A549 (cell line): ENCODE data around the gene AGAP3. TPM values are rescaled to one million over a fixed set of nuclear protein-coding genes. Genes with fewer than 3 reads are reported as not detected.
A peak's percentile ranks its signal among the peaks of the same experiment; 100 is the strongest.

ENCODE experiments used
- ATAC-seq, 2 experiments: fragments of 200-7000 bp in 1 of 2; fragments of >200 bp in 1 of 2; cut with Nextera tagmentation in 1 of 2; cut with Tn5 transposase in 1 of 2; 3 replicates each; pipeline versions ENCODE4 v1.8.0 to v1.9.1; 2018 to 2020; ENCODE audit warnings: mild to moderate bottlenecking in 1 of 2, moderate library complexity in 1 of 2
- CTCF ChIA-PET: fragments of 300-600 bp; sonication (Branson Sonifier 250); formaldehyde crosslinking; extraction: SDS; loops from one replicate; lab custom pipeline; 2021; ENCODE audit warnings: antibody characterized with exemption, inconsistent platforms; lab: Yijun Ruan, JAX
- POLR2A ChIA-PET: fragments of 350-600 bp; formaldehyde crosslinking; extraction: SDS; loops from one replicate; lab custom pipeline; 2021; ENCODE audit warnings: antibody characterized with exemption, inconsistent platforms; lab: Yijun Ruan, JAX
- DNase-seq, 2 experiments: peaks; one replicate each; pipeline versions ENCODE4 v3.0.0 to v3.0.0-alpha.2; 2011 to 2016; ENCODE audit warnings: low read depth in 1 of 2, low spot score in 1 of 2
- FAIRE-seq: peaks from 2 replicates; lab custom pipeline; 2011; peaks lifted over from hg19 to GRCh38; lab: Jason Lieb, UNC
- H3K27ac ChIP-seq, 2 experiments: fragments of >200 bp; sonication (Bioruptor Twin); formaldehyde crosslinking; 3 replicates each; pipeline ENCODE4 v1.5.1; 2016 to 2017
- H3K4me1 ChIP-seq: fragments of >200 bp; sonication (Bioruptor Twin); formaldehyde crosslinking; 3 replicates; pipeline ENCODE4 v1.6.1; 2016
- H3K4me2 ChIP-seq: fragments of >200 bp; sonication (Bioruptor Twin); formaldehyde crosslinking; 3 replicates; pipeline ENCODE4 v1.6.1; 2016
- H3K4me3 ChIP-seq: fragments of >200 bp; sonication (Bioruptor Twin); formaldehyde crosslinking; 3 replicates; pipeline ENCODE4 v1.5.1; 2016
- H3K9me3 ChIP-seq: fragments of >200 bp; sonication (Bioruptor Twin); formaldehyde crosslinking; 3 replicates; pipeline ENCODE4 v1.6.1; 2016
- CBX2 ChIP-seq: fragments of 200-600 bp; sonication (generic); IDR thresholded peaks from 2 replicates; pipeline ENCODE4 v1.6.1; 2016; ENCODE audit warnings: low read depth, mild to moderate bottlenecking, borderline replicate concordance
- CEBPB ChIP-seq, 2 experiments: fragments of >200 bp in 1 of 2; sonication (Bioruptor Twin) in 1 of 2; formaldehyde crosslinking in 1 of 2; IDR thresholded peaks; 2 replicates each; pipeline ENCODE4 v1.6.1; 2012 to 2016
- CTCF ChIP-seq: fragments of >200 bp; sonication (Bioruptor Twin); formaldehyde crosslinking; IDR thresholded peaks from 3 replicates; pipeline ENCODE4 v1.5.1; 2016
- EHMT2 ChIP-seq: fragments of 200-600 bp; sonication (generic); IDR thresholded peaks from 2 replicates; pipeline ENCODE4 v1.6.1; 2016; ENCODE audit warnings: antibody characterized with exemption, low read depth, mild to moderate bottlenecking, moderate library complexity
- FOSB ChIP-seq: fragments of 250-450 bp; sonication (Bioruptor Pico); IDR thresholded peaks from 2 replicates; pipeline ENCODE4 v1.5.0; 2020; ENCODE audit warnings: mild to moderate bottlenecking, moderate library complexity
- HOXB13 ChIP-seq: fragments of 250-450 bp; sonication (Bioruptor Pico); IDR thresholded peaks from 2 replicates; pipeline ENCODE4 v1.5.0; 2020; ENCODE audit warnings: low read depth, mild to moderate bottlenecking, moderate library complexity
- HOXB5 ChIP-seq: fragments of 250-450 bp; sonication (Bioruptor Pico); IDR thresholded peaks from 2 replicates; pipeline ENCODE4 v1.5.0; 2020; ENCODE audit warnings: mild to moderate bottlenecking, moderate library complexity
- JUN ChIP-seq, 2 experiments: fragments of >200 bp; sonication (Bioruptor Twin); formaldehyde crosslinking; IDR thresholded peaks; 2 replicates in 1 of 2; 3 replicates in 1 of 2; pipeline ENCODE4 v1.6.1; 2016 to 2017
- KDM1A ChIP-seq: fragments of 200-600 bp; sonication (generic); IDR thresholded peaks from 2 replicates; pipeline ENCODE4 v1.6.1; 2016; ENCODE audit warnings: low read depth, mild to moderate bottlenecking
- MAX ChIP-seq: IDR thresholded peaks from 2 replicates; pipeline ENCODE4 v1.6.1; 2012
- MAZ ChIP-seq: fragments of 150-350 bp; IDR thresholded peaks from 2 replicates; pipeline ENCODE4 v1.6.1; 2014; ENCODE audit warnings: antibody characterized with exemption, low read depth, low read length, borderline replicate concordance
- PHF8 ChIP-seq: fragments of 200-600 bp; sonication (generic); IDR thresholded peaks from 2 replicates; pipeline ENCODE4 v1.6.1; 2016; ENCODE audit warnings: low read depth, mild to moderate bottlenecking, antibody characterized with exemption, moderate library complexity, borderline replicate concordance
- POLR2A ChIP-seq: IDR thresholded peaks from 2 replicates; pipeline ENCODE4 v1.6.1; 2012; ENCODE audit warnings: mild to moderate bottlenecking, low read length
- POLR2AphosphoS2 ChIP-seq: conservative IDR thresholded peaks from 2 replicates; pipeline ENCODE4 v1.6.1; 2012; ENCODE audit warnings: low read length, improper control_type of control experiment, inconsistent platforms
- RAD21 ChIP-seq, 2 experiments: fragments of >200 bp in 1 of 2; sonication (Bioruptor Twin) in 1 of 2; formaldehyde crosslinking in 1 of 2; IDR thresholded peaks in 1 of 2; conservative IDR thresholded peaks in 1 of 2; 2 replicates in 1 of 2; 3 replicates in 1 of 2; pipeline ENCODE4 v1.6.1; 2012 to 2018; ENCODE audit warnings: inconsistent platforms in 1 of 2
- SMC3 ChIP-seq: fragments of >200 bp; sonication (Bioruptor Twin); formaldehyde crosslinking; IDR thresholded peaks from 3 replicates; pipeline ENCODE4 v1.6.1; 2018; ENCODE audit warnings: inconsistent platforms
- WGBS: methylation state at CpG from one replicate; pipeline ENCODE4 v1.1.6; 2017; ENCODE audit errors: missing lambda C conversion rate; 5-methylcytosine and 5-hydroxymethylcytosine counted together
- polyA plus RNA-seq, 4 experiments: library from polyadenylated mRNA; depleted of rRNA in 3 of 4; stranded (reverse); fragments of >200 nt; fragmentation: RNase III in 1 of 4; extraction: RNeasy Plus Mini Kit Qiagen cat#74134 plus additional on column Dnase treatment in 1 of 4; gene quantifications; 2 replicates in 3 of 4; 3 replicates in 1 of 4; pipeline ENCODE4 v1.2.3, GENCODE V29; 2011 to 2017
- TF ChIP-seq, protein P1 (sequence below): fragments of 150-350 bp; IDR thresholded peaks from 2 replicates; pipeline ENCODE4 v1.6.1; 2014; ENCODE audit warnings: low read depth, mild to moderate bottlenecking, low read length
- TF ChIP-seq, protein P2 (sequence below): fragments of 450-650 bp; IDR thresholded peaks from 2 replicates; pipeline ENCODE4 v1.6.1; 2014; ENCODE audit warnings: antibody characterized with exemption

AGAP3 gene
- polyA plus RNA-seq, 2 of the 4 experiments (the other 2 are of a cell fraction), result 33.8 to 45.9 TPM

DNA sequence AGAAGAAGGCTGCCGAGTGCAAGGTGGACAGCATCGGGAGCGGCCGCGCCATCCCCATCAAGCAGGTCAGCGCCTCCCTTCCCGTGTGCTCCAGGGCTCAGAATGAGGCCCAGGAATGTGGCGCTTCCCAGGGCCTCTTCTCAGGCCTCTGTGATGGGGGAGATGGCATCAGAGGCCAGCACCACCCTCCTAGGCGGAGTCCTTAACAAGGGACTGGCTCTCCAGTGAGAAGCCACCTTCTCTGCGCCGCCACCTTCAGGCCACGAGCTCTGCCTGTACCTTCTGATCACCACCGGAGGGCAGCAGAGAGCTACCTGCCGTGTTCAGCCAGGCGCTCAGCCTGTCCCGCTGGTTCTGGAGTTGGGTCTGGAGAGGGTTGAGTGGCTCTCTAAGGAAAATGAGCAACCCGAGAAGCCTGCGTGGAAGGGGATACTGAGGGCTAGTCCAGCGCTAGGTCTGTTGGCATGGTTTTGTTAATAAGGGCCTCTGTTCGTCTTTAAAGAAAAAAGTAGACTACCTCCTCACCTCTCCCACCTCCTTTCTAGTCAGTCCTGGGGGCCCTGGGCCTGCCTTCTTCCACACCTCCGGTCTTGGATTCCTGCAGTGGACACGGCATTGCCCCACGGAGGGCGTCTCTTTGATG is 37.7 kb downstream of the AGAP3 start:
- Histone ChIP-seq H3K4me3 (no peak overlapping the region), H3K9me3 (no peaks in the 10 kb centered on the region), H3K27ac (no peak overlapping the region), H3K4me2 (no peak overlapping the region), H3K4me1 (no peaks in the 10 kb centered on the region)
- peak; percentile 59 for FAIRE-seq
- ChIA-PET POLR2A (interaction anchor here (1.0 kb wide), 1 partner anchor 108 kb away, joined by 3 read pairs; the partner anchor contains the start of gene CHPF2), CTCF (interaction anchor here (0.6 to 5.0 kb wide), 56 partner anchors 9 to 389 kb away, joined by 3 to 63 read pairs (median 5); partner anchors contain the start of genes ABCB8, CHPF2, GBX1 and TMUB1)
- ATAC-seq, result peak; percentile 90 to 96
- peak; percentile 85 to 87 for TF ChIP-seq RAD21 (conservative IDR thresholded peaks at IDR 0.05 in 1 of 2, IDR thresholded peaks at IDR 0.05 in 1 of 2)
- peak; percentile 97 for TF ChIP-seq CTCF
- no peak for TF ChIP-seq FOSB (CRISPR knock-in tag)
- peak; percentile 47 for TF ChIP-seq MAX
- no peak for TF ChIP-seq HOXB13 (CRISPR knock-in tag)
- no peak for TF ChIP-seq CEBPB (IDR thresholded peaks at IDR 0.05)
- TF ChIP-seq SMC3, result peak; percentile 80
- peak; percentile 85 to 94 for DNase-seq
- WGBS, result 29% methylated on average over 19 of the region's 24 CpGs

GRCh38 chr7:151124481-151124880 is 38.2 kb downstream of the AGAP3 start:
- FAIRE-seq (no peak), ATAC-seq (no peak), DNase-seq (no peak)
- Histone ChIP-seq H3K4me2 (no peak overlapping the region), H3K27ac (no peak overlapping the region), H3K4me3 (no peak overlapping the region), H3K4me1 (no peaks in the 10 kb centered on the region), H3K9me3 (no peaks in the 10 kb centered on the region)
- WGBS, result 73% methylated on average over 7 of the region's 7 CpGs
- ChIA-PET CTCF (interaction anchor here (0.6 to 5.0 kb wide), 48 partner anchors 8 to 389 kb away, joined by 3 to 63 read pairs (median 6); partner anchors contain the start of genes ABCB8, CHPF2, GBX1 and TMUB1), POLR2A (interaction anchor here (1.0 kb wide), 1 partner anchor 108 kb away, joined by 3 read pairs; the partner anchor contains the start of gene CHPF2)
- TF ChIP-seq, protein P1, sequence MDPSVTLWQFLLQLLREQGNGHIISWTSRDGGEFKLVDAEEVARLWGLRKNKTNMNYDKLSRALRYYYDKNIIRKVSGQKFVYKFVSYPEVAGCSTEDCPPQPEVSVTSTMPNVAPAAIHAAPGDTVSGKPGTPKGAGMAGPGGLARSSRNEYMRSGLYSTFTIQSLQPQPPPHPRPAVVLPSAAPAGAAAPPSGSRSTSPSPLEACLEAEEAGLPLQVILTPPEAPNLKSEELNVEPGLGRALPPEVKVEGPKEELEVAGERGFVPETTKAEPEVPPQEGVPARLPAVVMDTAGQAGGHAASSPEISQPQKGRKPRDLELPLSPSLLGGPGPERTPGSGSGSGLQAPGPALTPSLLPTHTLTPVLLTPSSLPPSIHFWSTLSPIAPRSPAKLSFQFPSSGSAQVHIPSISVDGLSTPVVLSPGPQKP, result no peak
- no peak for TF ChIP-seq CBX2
- no peak for TF ChIP-seq HOXB5 (CRISPR knock-in tag)
- no peak for TF ChIP-seq POLR2A
- no peak for TF ChIP-seq EHMT2
- TF ChIP-seq, protein P2, sequence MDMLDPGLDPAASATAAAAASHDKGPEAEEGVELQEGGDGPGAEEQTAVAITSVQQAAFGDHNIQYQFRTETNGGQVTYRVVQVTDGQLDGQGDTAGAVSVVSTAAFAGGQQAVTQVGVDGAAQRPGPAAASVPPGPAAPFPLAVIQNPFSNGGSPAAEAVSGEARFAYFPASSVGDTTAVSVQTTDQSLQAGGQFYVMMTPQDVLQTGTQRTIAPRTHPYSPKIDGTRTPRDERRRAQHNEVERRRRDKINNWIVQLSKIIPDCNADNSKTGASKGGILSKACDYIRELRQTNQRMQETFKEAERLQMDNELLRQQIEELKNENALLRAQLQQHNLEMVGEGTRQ, result no peak
- TF ChIP-seq CTCF, result no peak
- TF ChIP-seq POLR2AphosphoS2, result no peak
- no peak for TF ChIP-seq JUN (IDR thresholded peaks at IDR 0.05)
- TF ChIP-seq MAZ, result no peak
- no peak for TF ChIP-seq PHF8
- TF ChIP-seq KDM1A, result no peak
